Measurements from ENCODE around the gene HAGH. TPM values are rescaled to one million over a fixed set of nuclear protein-coding genes. Genes with fewer than 3 reads are reported as not detected.

HAGH gene
- total RNA-seq, 6 experiments from 2014 or later: 77.9 to 161 (median 143) TPM

DNA sequence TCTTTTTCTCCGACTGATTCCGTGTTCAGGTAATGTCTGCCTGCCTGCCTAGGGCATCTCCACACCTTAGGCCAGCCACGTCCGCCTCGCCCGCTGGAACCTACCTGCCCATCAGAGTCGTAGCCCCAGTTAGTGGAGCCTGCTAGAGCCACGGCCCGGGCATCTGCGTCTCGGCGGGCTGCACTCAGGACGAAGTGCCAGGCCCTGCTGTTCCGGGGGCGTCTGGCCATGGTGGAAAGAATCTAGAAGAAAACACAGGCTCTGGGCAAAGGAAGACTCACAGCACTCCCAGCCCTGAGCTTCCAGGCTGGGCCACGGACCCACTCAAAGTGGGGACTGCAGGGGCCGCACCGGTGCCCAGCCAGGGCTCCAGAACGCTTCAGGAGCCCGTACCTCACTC is 45.4 kb downstream of the HAGH start:
- DNase-seq: peak in 2 of 3 donors; percentile 37 to 56
- intact Hi-C loops (cut with DNase I): no loop called here
- no peaks in the 10 kb centered on the region for H3K27me3 ChIP-seq
- no peak for ATAC-seq
- H3K4me3 ChIP-seq: peak overlapping the region; percentile 84 to 94 (median 86)
- WGBS (ENCODE audit: insufficient coverage, low coverage, low lambda C conversion rate, missing lambda C conversion rate): 60% methylated on average over 1 of the region's 20 CpGs
- peaks cover 0 to 35% (median 11%) of the 10 kb centered on the region in 4 donors for H3K4me1 ChIP-seq
- TF ChIP-seq, protein P1, sequence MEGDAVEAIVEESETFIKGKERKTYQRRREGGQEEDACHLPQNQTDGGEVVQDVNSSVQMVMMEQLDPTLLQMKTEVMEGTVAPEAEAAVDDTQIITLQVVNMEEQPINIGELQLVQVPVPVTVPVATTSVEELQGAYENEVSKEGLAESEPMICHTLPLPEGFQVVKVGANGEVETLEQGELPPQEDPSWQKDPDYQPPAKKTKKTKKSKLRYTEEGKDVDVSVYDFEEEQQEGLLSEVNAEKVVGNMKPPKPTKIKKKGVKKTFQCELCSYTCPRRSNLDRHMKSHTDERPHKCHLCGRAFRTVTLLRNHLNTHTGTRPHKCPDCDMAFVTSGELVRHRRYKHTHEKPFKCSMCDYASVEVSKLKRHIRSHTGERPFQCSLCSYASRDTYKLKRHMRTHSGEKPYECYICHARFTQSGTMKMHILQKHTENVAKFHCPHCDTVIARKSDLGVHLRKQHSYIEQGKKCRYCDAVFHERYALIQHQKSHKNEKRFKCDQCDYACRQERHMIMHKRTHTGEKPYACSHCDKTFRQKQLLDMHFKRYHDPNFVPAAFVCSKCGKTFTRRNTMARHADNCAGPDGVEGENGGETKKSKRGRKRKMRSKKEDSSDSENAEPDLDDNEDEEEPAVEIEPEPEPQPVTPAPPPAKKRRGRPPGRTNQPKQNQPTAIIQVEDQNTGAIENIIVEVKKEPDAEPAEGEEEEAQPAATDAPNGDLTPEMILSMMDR (IDR thresholded peaks at IDR 0.05): no peak
- TF ChIP-seq POLR2A (IDR thresholded peaks at IDR 0.05): no peak
- H3K36me3 ChIP-seq: peaks cover 0 to 22% (median 4%) of the 10 kb centered on the region in 4 donors
- H3K27ac ChIP-seq: peak overlapping the region; percentile 75 to 95 (median 78)
- no peaks in the 10 kb centered on the region for H3K9me3 ChIP-seq

DNA sequence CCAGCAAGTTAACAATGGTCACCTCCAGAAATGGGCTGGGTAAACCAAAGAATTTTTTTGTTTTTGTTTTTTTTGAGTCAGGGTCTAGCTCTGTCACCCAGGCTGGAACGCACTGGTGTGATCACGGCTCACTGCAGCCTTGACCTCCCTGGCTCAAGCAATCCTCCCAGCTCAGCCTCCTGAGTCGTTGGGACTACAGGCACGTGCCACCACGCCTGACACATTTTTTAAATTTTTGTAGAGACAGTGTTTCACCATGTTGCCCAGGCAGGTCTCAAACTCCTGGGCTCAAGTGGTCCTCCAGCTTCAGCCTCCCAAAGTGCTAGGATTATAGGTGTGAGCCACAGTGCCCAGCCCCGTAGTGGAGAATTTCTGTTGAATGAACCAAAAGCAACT is 46.0 kb downstream of the HAGH start:
- ATAC-seq: no peak
- peaks cover 0 to 35% (median 11%) of the 10 kb centered on the region in 4 donors for H3K4me1 ChIP-seq

DNA sequence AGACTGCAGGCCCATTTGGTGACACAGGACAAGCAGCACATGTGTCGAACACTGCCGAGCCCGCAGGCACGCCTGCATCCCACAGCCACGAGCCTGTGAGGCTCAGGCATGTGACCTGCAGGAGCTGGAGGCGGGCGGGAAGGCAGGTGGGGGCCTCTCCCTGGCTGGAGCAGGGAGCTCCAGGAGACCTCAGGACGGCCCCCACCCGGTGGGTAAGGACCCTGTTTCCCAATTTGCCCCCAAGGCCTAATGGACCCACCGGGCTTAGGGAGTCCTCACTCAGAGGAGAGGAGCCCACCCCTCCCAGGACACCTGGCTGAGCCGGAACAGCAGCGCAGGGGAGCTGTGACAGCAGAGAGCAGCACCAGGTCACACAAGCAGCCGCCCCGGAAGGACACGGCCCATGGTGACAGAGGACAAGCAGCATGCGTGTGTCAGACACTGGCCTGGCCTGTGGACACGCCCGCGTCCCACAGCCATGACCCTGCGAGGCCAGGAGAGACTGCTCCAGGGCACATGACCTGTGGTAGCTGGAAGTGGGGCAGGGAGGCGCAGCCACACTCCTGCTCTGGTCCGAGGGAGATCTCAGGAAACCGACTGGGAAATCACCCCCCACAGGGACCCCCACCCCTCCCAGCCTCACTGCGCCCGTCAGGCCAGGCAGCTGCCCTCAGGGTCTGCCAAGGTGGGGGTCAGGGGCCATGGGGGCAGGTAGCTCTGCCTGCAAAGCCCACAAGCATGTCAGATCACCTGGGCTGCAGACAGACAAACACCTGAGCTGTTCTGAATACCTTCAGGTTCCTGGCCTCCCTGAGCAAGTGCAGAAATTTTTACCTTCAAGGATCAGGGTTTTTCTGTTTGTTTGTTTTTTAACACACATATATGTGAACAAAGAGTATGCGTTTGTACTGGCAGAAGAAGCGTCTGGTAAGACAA is 46.6 kb downstream of the HAGH start:
- Histone ChIP-seq H3K27ac (peak overlapping the region in 2 of 3 donors; percentile 58 to 71), H3K36me3 (peaks cover 0 to 22% (median 4%) of the 10 kb centered on the region in 4 donors), H3K9me3 (no peaks in the 10 kb centered on the region), H3K4me1 (peaks cover 0 to 35% (median 11%) of the 10 kb centered on the region in 4 donors), H3K4me3 (peak overlapping the region in 2 of 3 donors; percentile 14 to 21), H3K27me3 (no peaks in the 10 kb centered on the region)
- WGBS (ENCODE audit: insufficient coverage, low coverage, low lambda C conversion rate, missing lambda C conversion rate): 38% methylated on average over 8 of the region's 27 CpGs
- ATAC-seq (peak; percentile 50 to 57 (median 54)), DNase-seq (peak; percentile 85 to 95 (median 94))
- intact Hi-C loops (cut with DNase I): loop anchor here in 1 of 2 donors (5.0 kb wide), 1 partner anchor 42 kb away; no protein-coding TSS in a partner anchor
- TF ChIP-seq, protein P1 (IDR thresholded peaks at IDR 0.05): peak in 1 of 4 donors; percentile 29
- TF ChIP-seq POLR2A (IDR thresholded peaks at IDR 0.05): peak; percentile 21

More for the DNA sequence above, 46.0 kb downstream of the HAGH start:
- TF ChIP-seq, protein P1 (IDR thresholded peaks at IDR 0.05): no peak
- no peak for TF ChIP-seq POLR2A (IDR thresholded peaks at IDR 0.05)
- Histone ChIP-seq H3K27ac (peak overlapping the region in 2 of 3 donors; percentile 58 to 71), H3K27me3 (no peaks in the 10 kb centered on the region), H3K9me3 (no peaks in the 10 kb centered on the region), H3K36me3 (peaks cover 0 to 22% (median 4%) of the 10 kb centered on the region in 4 donors), H3K4me3 (peak overlapping the region in 1 of 3 donors; percentile 94)
- DNase-seq: no peak
- 55% methylated on average over 6 of the region's 6 CpGs for WGBS (ENCODE audit: insufficient coverage, low coverage, low lambda C conversion rate, missing lambda C conversion rate)
- intact Hi-C loops (cut with DNase I): no loop called here

DNA sequence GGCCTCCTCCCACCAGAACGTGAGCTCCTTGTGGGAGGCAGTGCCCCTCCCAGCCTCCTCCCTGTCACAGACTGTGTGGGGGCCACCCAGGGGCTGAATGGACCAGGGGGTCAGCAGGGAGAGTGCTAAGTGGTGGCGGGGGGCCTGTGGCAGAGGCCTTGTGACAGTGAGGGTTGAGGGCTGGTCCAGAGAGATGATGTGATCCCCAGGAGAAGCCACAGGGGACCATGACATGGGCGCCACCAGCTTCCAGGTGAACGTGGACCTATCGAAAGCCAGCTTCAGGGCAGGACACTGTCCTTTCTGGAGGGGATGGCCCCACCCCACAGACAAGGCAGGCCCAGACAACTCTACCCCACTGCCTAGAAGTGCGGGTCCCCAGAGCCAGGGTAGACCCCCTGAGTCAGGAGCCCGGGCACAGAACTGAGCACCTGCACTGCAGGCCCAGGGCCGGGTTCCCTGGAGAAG is 47.4 kb downstream of the HAGH start:
- Histone ChIP-seq H3K36me3 (peaks cover 0 to 22% (median 4%) of the 10 kb centered on the region in 4 donors), H3K4me3 (no peak overlapping the region), H3K9me3 (no peaks in the 10 kb centered on the region), H3K27ac (peak overlapping the region in 2 of 3 donors; percentile 21 to 71), H3K4me1 (peaks cover 0 to 38% (median 14%) of the 10 kb centered on the region in 4 donors), H3K27me3 (no peaks in the 10 kb centered on the region)
- ATAC-seq (no peak), DNase-seq (peak in 2 of 3 donors; percentile 50 to 54)
- WGBS (ENCODE audit: insufficient coverage, low coverage, low lambda C conversion rate, missing lambda C conversion rate): 33% methylated on average over 1 of the region's 8 CpGs
- TF ChIP-seq, protein P1 (IDR thresholded peaks at IDR 0.05): no peak
- no peak for TF ChIP-seq POLR2A (IDR thresholded peaks at IDR 0.05)
- intact Hi-C loops (cut with DNase I): loop anchor here in 1 of 2 donors (5.0 kb wide), 1 partner anchor 43 kb away; no protein-coding TSS in a partner anchor

Data from right lobe of liver (tissue), 6 donors.